ENCODE results near the gene PLIN5.

GRCh38 chr19:4512070-4512469 lies 23.0 kb downstream of the PLIN5 start:
- TF ChIP-seq SUZ12 (IDR thresholded peaks at IDR 0.05; ENCODE audit: extremely low read depth, insufficient read depth, insufficient read length) (no peak), ZNF274 (IDR thresholded peaks at IDR 0.05; ENCODE audit: low read depth, low read length) (no peak)
